Endodermal cell (in vitro differentiated cells): ENCODE data around the gene ANKRD40. TPM values are rescaled to one million over a fixed set of nuclear protein-coding genes. Genes with fewer than 3 reads are reported as not detected.

Experiments
- DNase-seq: peaks from one replicate; pipeline ENCODE4 v3.0.0-alpha.2; 2017
- H3K27ac ChIP-seq: 2 replicates; pipeline ENCODE4 v1.5.1; 2013; ENCODE audit warnings: mild to moderate bottlenecking, low read depth, low read length, moderate library complexity
- H3K27me3 ChIP-seq: 2 replicates; pipeline ENCODE4 v1.6.1; 2013; ENCODE audit warnings: mild to moderate bottlenecking, low read length, moderate library complexity; ENCODE audit not compliant: insufficient read depth, control insufficient read depth, poor library complexity, severe bottlenecking
- H3K36me3 ChIP-seq: 2 replicates; pipeline ENCODE4 v1.7.0; 2013; ENCODE audit warnings: mild to moderate bottlenecking, low read length, moderate library complexity; ENCODE audit not compliant: control insufficient read depth, insufficient read depth
- H3K4me1 ChIP-seq: one replicate; pipeline ENCODE4 v1.7.0; 2013; ENCODE audit warnings: low read length; ENCODE audit not compliant: control insufficient read depth, insufficient read depth
- H3K4me3 ChIP-seq: 2 replicates; pipeline ENCODE4 v1.5.1; 2013; ENCODE audit warnings: mild to moderate bottlenecking, low read length, moderate library complexity
- H3K9ac ChIP-seq: 2 replicates; pipeline ENCODE4 v1.6.1; 2013; ENCODE audit warnings: mild to moderate bottlenecking, low read length, moderate library complexity; ENCODE audit not compliant: poor library complexity, severe bottlenecking; ENCODE audit errors: extremely low read depth
- H3K9me3 ChIP-seq: 2 replicates; pipeline ENCODE4 v1.6.1; 2013; ENCODE audit warnings: mild to moderate bottlenecking, low read length, moderate library complexity; ENCODE audit not compliant: control insufficient read depth
- H3K27ac Mint-ChIP-seq: 2 replicates; pipeline ENCODE4 v1.8.0; 2020; ENCODE audit warnings: mixed read lengths
- H3K27me3 Mint-ChIP-seq: 2 replicates; pipeline ENCODE4 v1.8.0; 2021; ENCODE audit warnings: mild to moderate bottlenecking, mixed read lengths; ENCODE audit not compliant: insufficient read depth
- H3K36me3 Mint-ChIP-seq: 2 replicates; pipeline ENCODE4 v1.8.0; 2020; ENCODE audit warnings: low read depth, mixed read lengths
- H3K4me1 Mint-ChIP-seq: 2 replicates; pipeline ENCODE4 v1.8.0; 2020; ENCODE audit warnings: mixed read lengths
- H3K4me3 Mint-ChIP-seq: 2 replicates; pipeline ENCODE4 v1.8.0; 2020; ENCODE audit warnings: mild to moderate bottlenecking, moderate library complexity, mixed read lengths
- H3K9me3 Mint-ChIP-seq: 2 replicates; pipeline ENCODE4 v1.8.0; 2020; ENCODE audit warnings: mild to moderate bottlenecking, mixed read lengths
- WGBS, 2 experiments: methylation state at CpG; one replicate each; pipeline versions ENCODE4 v1.1.5 to v1.1.7; 2013; ENCODE audit warnings: missing lambda C conversion rate in 2 of 2, mixed read lengths in 1 of 2; ENCODE audit not compliant: insufficient coverage in 1 of 2, insufficient read length in 1 of 2; 5-methylcytosine and 5-hydroxymethylcytosine counted together
- total RNA-seq, 2 donors: library from RNA; stranded (reverse); fragmentation: NEBNext Ultra II Directional in 1 of 2; extraction: Animal tissue kit (Norgen Biotek cat#: 25700) in 1 of 2; gene quantifications; 2 replicates in 1 of 2; 3 replicates in 1 of 2; pipeline ENCODE4 v1.2.1, GENCODE V29; 2021
- TF ChIP-seq, protein P1 (sequence below): fragments of 200-600 bp; sonication (generic); conservative IDR thresholded peaks from 2 replicates; pipeline ENCODE4 v1.5.0; 2021; ENCODE audit warnings: antibody characterized with exemption, mild to moderate bottlenecking

Gene ANKRD40
- total RNA-seq, 2 donors from 2014 or later, result 44.9 to 60.3 TPM

DNA sequence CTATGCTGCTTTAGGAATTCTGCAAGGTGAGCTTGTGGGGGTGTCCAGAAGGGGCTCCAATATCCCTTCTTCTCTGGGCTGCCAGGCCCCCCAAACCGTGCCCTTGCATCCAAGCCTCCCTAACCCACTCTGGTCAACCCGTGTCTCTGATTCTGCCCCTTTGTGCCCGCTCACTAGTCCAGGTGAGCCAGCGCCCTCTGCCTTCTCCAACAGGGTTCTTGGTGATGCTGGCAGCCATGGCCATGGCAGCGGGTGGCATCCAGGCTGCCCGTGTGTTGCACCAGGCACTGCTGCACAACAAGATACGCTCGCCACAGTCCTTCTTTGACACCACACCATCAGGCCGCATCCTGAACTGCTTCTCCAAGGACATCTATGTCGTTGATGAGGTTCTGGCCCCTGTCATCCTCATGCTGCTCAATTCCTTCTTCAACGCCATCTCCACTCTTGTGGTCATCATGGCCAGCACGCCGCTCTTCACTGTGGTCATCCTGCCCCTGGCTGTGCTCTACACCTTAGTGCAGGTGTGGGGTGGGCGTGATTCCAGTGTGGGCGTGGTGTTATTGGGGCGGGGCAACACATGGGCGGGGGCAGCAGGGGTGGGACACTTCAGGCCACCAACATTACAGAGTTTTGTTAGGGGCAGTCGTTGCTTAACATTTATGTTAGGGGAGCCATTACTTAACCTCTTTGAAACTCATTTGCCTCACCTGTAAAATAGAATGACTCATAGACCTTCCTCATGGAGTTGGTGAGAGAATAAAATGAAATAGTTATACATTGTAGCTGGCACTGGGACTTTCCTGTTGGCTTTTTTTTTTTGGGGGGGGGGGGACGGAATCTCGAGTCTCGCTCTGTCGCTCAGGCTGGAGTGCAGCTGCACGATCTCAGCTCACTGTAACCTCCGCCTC lies 31.4 kb downstream of the ANKRD40 start:
- H3K4me1 Mint-ChIP-seq, result peaks cover 3% of the 10 kb centered on the region
- no peaks in the 10 kb centered on the region for H3K27me3 ChIP-seq
- no peaks in the 10 kb centered on the region for H3K36me3 ChIP-seq
- H3K4me3 Mint-ChIP-seq, result no peak overlapping the region
- DNase-seq, result peak; percentile 30
- WGBS, 2 experiments, result 87 to 93% methylated on average over 8 to 24 of the region's 24 CpGs
- TF ChIP-seq, protein P1, sequence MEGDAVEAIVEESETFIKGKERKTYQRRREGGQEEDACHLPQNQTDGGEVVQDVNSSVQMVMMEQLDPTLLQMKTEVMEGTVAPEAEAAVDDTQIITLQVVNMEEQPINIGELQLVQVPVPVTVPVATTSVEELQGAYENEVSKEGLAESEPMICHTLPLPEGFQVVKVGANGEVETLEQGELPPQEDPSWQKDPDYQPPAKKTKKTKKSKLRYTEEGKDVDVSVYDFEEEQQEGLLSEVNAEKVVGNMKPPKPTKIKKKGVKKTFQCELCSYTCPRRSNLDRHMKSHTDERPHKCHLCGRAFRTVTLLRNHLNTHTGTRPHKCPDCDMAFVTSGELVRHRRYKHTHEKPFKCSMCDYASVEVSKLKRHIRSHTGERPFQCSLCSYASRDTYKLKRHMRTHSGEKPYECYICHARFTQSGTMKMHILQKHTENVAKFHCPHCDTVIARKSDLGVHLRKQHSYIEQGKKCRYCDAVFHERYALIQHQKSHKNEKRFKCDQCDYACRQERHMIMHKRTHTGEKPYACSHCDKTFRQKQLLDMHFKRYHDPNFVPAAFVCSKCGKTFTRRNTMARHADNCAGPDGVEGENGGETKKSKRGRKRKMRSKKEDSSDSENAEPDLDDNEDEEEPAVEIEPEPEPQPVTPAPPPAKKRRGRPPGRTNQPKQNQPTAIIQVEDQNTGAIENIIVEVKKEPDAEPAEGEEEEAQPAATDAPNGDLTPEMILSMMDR, result no peak
- H3K27me3 Mint-ChIP-seq, result no peaks in the 10 kb centered on the region
- no peaks in the 10 kb centered on the region for H3K4me1 ChIP-seq
- no peak overlapping the region for H3K9ac ChIP-seq
- H3K27ac ChIP-seq, result no peak overlapping the region
- no peaks in the 10 kb centered on the region for H3K9me3 ChIP-seq
- H3K27ac Mint-ChIP-seq, result no peak overlapping the region
- no peaks in the 10 kb centered on the region for H3K36me3 Mint-ChIP-seq
- H3K9me3 Mint-ChIP-seq, result no peaks in the 10 kb centered on the region
- no peak overlapping the region for H3K4me3 ChIP-seq

DNA sequence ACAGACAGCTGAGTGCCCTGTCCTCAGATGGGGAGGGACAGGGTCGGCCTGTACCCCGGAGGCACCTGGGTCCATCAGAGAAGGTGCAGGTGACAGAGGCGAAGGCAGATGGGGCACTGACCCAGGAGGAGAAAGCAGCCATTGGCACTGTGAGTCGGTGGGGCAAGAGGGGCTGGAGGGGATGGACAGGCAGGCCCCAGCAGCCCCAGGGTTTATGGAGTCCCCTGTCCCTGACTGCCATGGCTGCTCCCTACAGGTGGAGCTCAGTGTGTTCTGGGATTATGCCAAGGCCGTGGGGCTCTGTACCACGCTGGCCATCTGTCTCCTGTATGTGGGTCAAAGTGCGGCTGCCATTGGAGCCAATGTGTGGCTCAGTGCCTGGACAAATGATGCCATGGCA lies 32.1 kb downstream of the ANKRD40 start:
- H3K4me3 ChIP-seq, result no peak overlapping the region
- H3K36me3 ChIP-seq, result no peaks in the 10 kb centered on the region
- WGBS, 2 experiments, result 92 to 94% methylated on average over 6 to 7 of the region's 7 CpGs
- no peak for DNase-seq
- no peak overlapping the region for H3K9ac ChIP-seq
- H3K9me3 ChIP-seq, result no peaks in the 10 kb centered on the region
- no peaks in the 10 kb centered on the region for H3K4me1 ChIP-seq
- H3K4me1 Mint-ChIP-seq, result no peaks in the 10 kb centered on the region
- H3K27ac Mint-ChIP-seq, result no peak overlapping the region
- no peaks in the 10 kb centered on the region for H3K9me3 Mint-ChIP-seq
- H3K36me3 Mint-ChIP-seq, result no peaks in the 10 kb centered on the region
- no peak overlapping the region for H3K4me3 Mint-ChIP-seq
- TF ChIP-seq, protein P1, result no peak
- no peak overlapping the region for H3K27ac ChIP-seq
- no peaks in the 10 kb centered on the region for H3K27me3 ChIP-seq
- H3K27me3 Mint-ChIP-seq, result no peaks in the 10 kb centered on the region

DNA sequence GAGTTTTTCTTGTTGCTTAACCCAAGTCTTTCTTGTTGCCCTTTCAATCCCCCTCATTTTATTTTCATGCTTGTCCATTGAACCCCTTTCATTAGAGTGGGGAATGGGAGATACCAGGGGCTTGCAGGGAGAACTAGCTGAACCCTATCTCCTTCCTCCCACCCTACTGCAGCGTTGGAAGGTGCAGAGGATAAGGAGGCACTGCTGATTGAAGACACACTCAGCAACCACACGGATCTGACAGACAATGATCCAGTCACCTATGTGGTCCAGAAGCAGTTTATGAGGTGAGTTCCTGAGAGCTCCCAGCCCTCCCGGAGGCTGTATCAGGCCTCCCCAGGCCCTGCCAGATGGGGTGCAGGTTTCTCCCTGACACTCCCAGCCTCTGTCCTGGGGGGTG lies 32.5 kb downstream of the ANKRD40 start:
- H3K27ac Mint-ChIP-seq, result no peak overlapping the region
- H3K36me3 Mint-ChIP-seq, result no peaks in the 10 kb centered on the region
- no peaks in the 10 kb centered on the region for H3K9me3 Mint-ChIP-seq
- no peak overlapping the region for H3K9ac ChIP-seq
- H3K4me1 Mint-ChIP-seq, result no peaks in the 10 kb centered on the region
- no peak overlapping the region for H3K27ac ChIP-seq
- H3K4me3 ChIP-seq, result no peak overlapping the region
- H3K27me3 Mint-ChIP-seq, result no peaks in the 10 kb centered on the region
- H3K36me3 ChIP-seq, result no peaks in the 10 kb centered on the region
- H3K27me3 ChIP-seq, result no peaks in the 10 kb centered on the region
- H3K4me3 Mint-ChIP-seq, result no peak overlapping the region
- H3K4me1 ChIP-seq, result no peaks in the 10 kb centered on the region
- 67 to 68% methylated on average over 3 of the region's 3 CpGs for WGBS, 2 experiments
- no peaks in the 10 kb centered on the region for H3K9me3 ChIP-seq
- no peak for DNase-seq
- TF ChIP-seq, protein P1, result no peak
